Measurements from ENCODE around the gene KLK11. TPM values are rescaled to one million over a fixed set of nuclear protein-coding genes. Genes with fewer than 3 reads are reported as not detected.

KLK11 gene
- total RNA-seq, 3 donors from 2014 or later: 5.6 to 21.1 TPM; not detected in 1

- no peak for DNase-seq (ENCODE audit: low spot score in 2 of 2)
- H3K27me3 ChIP-seq: no peaks in the 10 kb centered on the region
- no peak overlapping the region for H3K4me3 ChIP-seq
- peak overlapping the region in 1 of 2 donors; percentile 71 for H3K27ac ChIP-seq
- TF ChIP-seq POLR2AphosphoS5 (IDR thresholded peaks at IDR 0.05): no peak
- TF ChIP-seq CTCF (IDR thresholded peaks at IDR 0.05): no peak
- no peak for TF ChIP-seq POLR2A (IDR thresholded peaks at IDR 0.05)
- intact Hi-C loops (cut with DNase I; ENCODE audit: low total_unique reads): no loop called here
- H3K9me3 ChIP-seq: no peaks in the 10 kb centered on the region
- no peaks in the 10 kb centered on the region for H3K4me1 ChIP-seq
- no peaks in the 10 kb centered on the region for H3K36me3 ChIP-seq
These were observed 47.5 kb downstream of the KLK11 start for GRCh38 chr19:50978772-50979390.

GRCh38 chr19:50977626-50978025 is 48.8 kb downstream of the KLK11 start:
- H3K9me3 ChIP-seq: no peaks in the 10 kb centered on the region
- DNase-seq (ENCODE audit: low spot score in 2 of 2): no peak
- no peak overlapping the region for H3K4me3 ChIP-seq
- intact Hi-C loops (cut with DNase I; ENCODE audit: low total_unique reads): no loop called here
- no peaks in the 10 kb centered on the region for H3K27me3 ChIP-seq
- H3K27ac ChIP-seq: no peak overlapping the region
- no peaks in the 10 kb centered on the region for H3K4me1 ChIP-seq
- TF ChIP-seq CTCF (IDR thresholded peaks at IDR 0.05): no peak
- TF ChIP-seq POLR2AphosphoS5 (IDR thresholded peaks at IDR 0.05): no peak
- no peak for TF ChIP-seq POLR2A (IDR thresholded peaks at IDR 0.05)
- H3K36me3 ChIP-seq: no peaks in the 10 kb centered on the region

GRCh38 chr19:50975766-50976165 is 50.6 kb downstream of the KLK11 start:
- intact Hi-C loops (cut with DNase I; ENCODE audit: low total_unique reads): no loop called here
- Histone ChIP-seq H3K9me3 (no peaks in the 10 kb centered on the region), H3K27me3 (no peaks in the 10 kb centered on the region), H3K36me3 (no peaks in the 10 kb centered on the region), H3K4me3 (no peak overlapping the region), H3K27ac (peak overlapping the region; percentile 16 to 82), H3K4me1 (no peaks in the 10 kb centered on the region)
- no peak for TF ChIP-seq POLR2A (IDR thresholded peaks at IDR 0.05)
- no peak for TF ChIP-seq POLR2AphosphoS5 (IDR thresholded peaks at IDR 0.05)
- TF ChIP-seq CTCF (IDR thresholded peaks at IDR 0.05): no peak
- peak in 1 of 2 donors; percentile 88 for DNase-seq (ENCODE audit: low spot score in 2 of 2)

- DNase-seq (ENCODE audit: low spot score in 2 of 2): no peak
- Histone ChIP-seq H3K27me3 (no peaks in the 10 kb centered on the region), H3K36me3 (no peaks in the 10 kb centered on the region), H3K4me1 (no peaks in the 10 kb centered on the region), H3K27ac (peak overlapping the region; percentile 16 to 82), H3K9me3 (no peaks in the 10 kb centered on the region), H3K4me3 (no peak overlapping the region)
- intact Hi-C loops (cut with DNase I; ENCODE audit: low total_unique reads): loop anchor here (5.0 kb wide), 1 partner anchor 762 kb away; no protein-coding TSS in a partner anchor
- TF ChIP-seq POLR2A (IDR thresholded peaks at IDR 0.05) (no peak), CTCF (IDR thresholded peaks at IDR 0.05) (no peak), POLR2AphosphoS5 (IDR thresholded peaks at IDR 0.05) (no peak)
These were observed 51.5 kb downstream of the KLK11 start for GRCh38 chr19:50974702-50975556.
